ENCODE results near the gene ATP6V0D1.
"Not testable (repeated sequence)": the region's sequence is repeated elsewhere in the genome, so short reads cannot be mapped to it uniquely, and the experiment has no call there.

The ATP6V0D1 gene

DNA sequence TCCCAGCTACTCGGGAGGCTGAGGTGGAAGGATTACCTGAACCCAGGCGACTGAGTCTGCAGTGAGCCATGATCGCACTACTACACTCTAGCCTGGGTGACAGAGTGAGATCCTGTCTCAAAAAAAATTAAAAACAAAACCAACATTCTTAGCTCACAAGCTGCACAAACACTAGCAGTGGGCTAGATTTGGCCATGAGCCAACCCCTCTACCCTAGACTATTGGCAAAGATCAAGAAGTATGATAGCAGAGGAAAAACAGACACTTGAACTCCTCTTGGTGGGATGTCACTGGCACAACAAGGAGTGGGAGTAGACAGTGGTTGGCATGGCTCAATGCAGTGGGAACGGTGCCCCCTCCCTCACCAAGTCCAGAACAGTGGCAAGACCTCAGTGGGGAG, 28.1 kb upstream of the ATP6V0D1 start:
- DNase-seq (ENCODE audit: low read depth, low spot score): no peak
- TF ChIP-seq POLR2AphosphoS5 (IDR thresholded peaks at IDR 0.05; ENCODE audit: borderline replicate concordance, low read depth, low read length) (no peak), FOXP2 (optimal IDR thresholded peaks at IDR 0.05; ENCODE audit: control extremely low read depth, extremely low read length, insufficient read depth) (no peak), EZH2 (IDR thresholded peaks at IDR 0.05) (no peak)

GRCh38 chr16:67506468-67506867, 25.5 kb upstream of the ATP6V0D1 start:
- Histone ChIP-seq H3K4me3 (no peak overlapping the region), H3K27ac (no peak overlapping the region)

More for the DNA sequence above, 28.1 kb upstream of the ATP6V0D1 start:
- Histone ChIP-seq H3K4me3 (no peak overlapping the region), H3K36me3 (ENCODE audit: insufficient read depth, low read length) (no peaks in the 10 kb centered on the region), H3K27ac (no peak overlapping the region), H3K9ac (ENCODE audit: insufficient read length) (no peak overlapping the region), H3K9me3 (ENCODE audit: low read depth, low read length) (no peaks in the 10 kb centered on the region)

GRCh38 chr16:67504031-67505021, 23.4 kb upstream of the ATP6V0D1 start:
- Histone ChIP-seq H3K9me3 (ENCODE audit: low read depth, low read length) (no peaks in the 10 kb centered on the region), H3K9ac (ENCODE audit: insufficient read length) (no peak overlapping the region), H3K27ac (no peak overlapping the region), H3K36me3 (ENCODE audit: insufficient read depth, low read length) (no peaks in the 10 kb centered on the region), H3K4me3 (no peak overlapping the region)
- no peak for DNase-seq (ENCODE audit: low read depth, low spot score)
- TF ChIP-seq POLR2AphosphoS5 (IDR thresholded peaks at IDR 0.05; ENCODE audit: borderline replicate concordance, low read depth, low read length) (no peak), EZH2 (IDR thresholded peaks at IDR 0.05) (no peak), FOXP2 (optimal IDR thresholded peaks at IDR 0.05; ENCODE audit: control extremely low read depth, extremely low read length, insufficient read depth) (no peak)

More at GRCh38 chr16:67506468-67506867, 25.5 kb upstream of the ATP6V0D1 start:
- no peaks in the 10 kb centered on the region for H3K36me3 ChIP-seq (ENCODE audit: insufficient read depth, low read length)
- no peaks in the 10 kb centered on the region for H3K9me3 ChIP-seq (ENCODE audit: low read depth, low read length)
- no peak for TF ChIP-seq FOXP2 (optimal IDR thresholded peaks at IDR 0.05; ENCODE audit: control extremely low read depth, extremely low read length, insufficient read depth)
- no peak for TF ChIP-seq EZH2 (IDR thresholded peaks at IDR 0.05)
- TF ChIP-seq POLR2AphosphoS5 (IDR thresholded peaks at IDR 0.05; ENCODE audit: borderline replicate concordance, low read depth, low read length): no peak
- DNase-seq (ENCODE audit: low read depth, low spot score): no peak
- H3K9ac ChIP-seq (ENCODE audit: insufficient read length): no peak overlapping the region

DNA sequence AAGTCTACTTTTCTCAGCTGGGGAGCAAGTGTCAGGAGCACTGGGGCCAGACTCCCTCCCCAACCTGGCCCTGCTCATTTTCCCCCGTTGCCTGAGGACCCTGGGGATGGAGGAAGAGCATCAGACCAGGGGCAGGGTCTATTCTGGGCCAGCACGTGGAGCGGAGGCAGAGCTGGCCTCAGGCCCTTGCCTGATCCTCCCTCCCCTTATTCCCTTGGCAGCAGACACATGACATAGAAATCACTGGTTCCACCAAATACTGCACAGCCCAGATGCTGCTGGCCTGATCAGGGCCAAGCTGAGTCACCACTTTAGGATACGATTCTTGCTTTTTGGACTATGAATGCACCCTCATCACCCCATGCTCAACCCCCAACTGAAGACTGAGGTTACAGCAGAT, 18.1 kb upstream of the ATP6V0D1 start:
- Histone ChIP-seq H3K36me3 (ENCODE audit: insufficient read depth, low read length) (no peaks in the 10 kb centered on the region), H3K9ac (ENCODE audit: insufficient read length) (no peak overlapping the region), H3K4me3 (no peak overlapping the region), H3K9me3 (ENCODE audit: low read depth, low read length) (no peaks in the 10 kb centered on the region), H3K27ac (no peak overlapping the region)
- no peak for TF ChIP-seq FOXP2 (optimal IDR thresholded peaks at IDR 0.05; ENCODE audit: control extremely low read depth, extremely low read length, insufficient read depth)
- TF ChIP-seq POLR2AphosphoS5 (IDR thresholded peaks at IDR 0.05; ENCODE audit: borderline replicate concordance, low read depth, low read length): no peak
- no peak for TF ChIP-seq EZH2 (IDR thresholded peaks at IDR 0.05)
- no peak for DNase-seq (ENCODE audit: low read depth, low spot score)

DNA sequence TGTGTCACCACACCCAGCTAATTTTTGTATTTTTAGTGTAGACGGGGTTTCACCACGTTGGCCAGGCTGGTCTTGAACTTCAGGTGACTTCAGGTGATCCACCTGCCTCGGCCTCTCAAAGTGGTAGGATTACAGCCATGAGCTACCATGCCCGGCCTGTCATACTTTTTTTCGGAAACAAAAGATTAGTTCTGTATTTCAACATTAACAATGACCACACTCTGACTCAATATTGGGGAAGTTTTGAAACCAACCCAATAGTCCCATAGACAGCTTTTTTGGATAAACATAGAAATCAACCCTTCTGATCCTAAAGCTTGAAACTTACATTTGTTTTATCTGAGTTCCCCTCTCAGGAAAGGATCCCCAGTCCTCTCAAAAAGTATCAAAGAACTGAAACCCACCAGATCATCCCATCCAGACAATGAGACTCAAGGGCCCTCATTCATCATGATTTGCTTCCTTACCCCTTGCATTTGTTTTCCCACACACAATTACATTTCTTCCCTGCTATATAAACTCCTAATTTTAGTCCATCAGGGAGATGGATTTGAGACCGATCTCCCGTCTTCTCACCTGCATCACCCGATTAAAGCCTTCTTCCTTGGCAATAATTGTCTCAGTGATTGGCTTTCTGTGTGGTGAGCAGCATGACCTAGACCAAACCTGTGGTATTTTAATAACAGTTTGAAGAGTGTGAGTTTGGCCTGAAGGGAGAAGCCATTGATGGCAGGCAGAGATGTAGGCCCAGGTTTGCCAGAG, 9.6 kb upstream of the ATP6V0D1 start:
- no peak overlapping the region for H3K9ac ChIP-seq (ENCODE audit: insufficient read length)
- H3K27ac ChIP-seq: no peak overlapping the region
- no peak for TF ChIP-seq POLR2AphosphoS5 (IDR thresholded peaks at IDR 0.05; ENCODE audit: borderline replicate concordance, low read depth, low read length)
- TF ChIP-seq FOXP2 (optimal IDR thresholded peaks at IDR 0.05; ENCODE audit: control extremely low read depth, extremely low read length, insufficient read depth): no peak
- no peak for TF ChIP-seq EZH2 (IDR thresholded peaks at IDR 0.05)
- no peak overlapping the region for H3K4me3 ChIP-seq
- DNase-seq (ENCODE audit: low read depth, low spot score): no peak
- no peaks in the 10 kb centered on the region for H3K36me3 ChIP-seq (ENCODE audit: insufficient read depth, low read length)
- no peaks in the 10 kb centered on the region for H3K9me3 ChIP-seq (ENCODE audit: low read depth, low read length)

GRCh38 chr16:67489401-67490083, 8.6 kb upstream of the ATP6V0D1 start:
- TF ChIP-seq EZH2 (IDR thresholded peaks at IDR 0.05) (no peak), POLR2AphosphoS5 (IDR thresholded peaks at IDR 0.05; ENCODE audit: borderline replicate concordance, low read depth, low read length) (no peak), FOXP2 (optimal IDR thresholded peaks at IDR 0.05; ENCODE audit: control extremely low read depth, extremely low read length, insufficient read depth) (no peak)
- H3K9me3 ChIP-seq (ENCODE audit: low read depth, low read length): no peaks in the 10 kb centered on the region
- H3K4me3 ChIP-seq: no peak overlapping the region
- no peaks in the 10 kb centered on the region for H3K36me3 ChIP-seq (ENCODE audit: insufficient read depth, low read length)
- DNase-seq (ENCODE audit: low read depth, low spot score): no peak
- H3K27ac ChIP-seq: no peak overlapping the region
- H3K9ac ChIP-seq (ENCODE audit: insufficient read length): no peak overlapping the region

GRCh38 chr16:67487561-67487960, 6.6 kb upstream of the ATP6V0D1 start:
- not testable (repeated sequence) for H3K9me3 ChIP-seq (ENCODE audit: low read depth, low read length); H3K36me3 ChIP-seq (ENCODE audit: insufficient read depth, low read length); DNase-seq (ENCODE audit: low read depth, low spot score); H3K4me3 ChIP-seq; H3K27ac ChIP-seq; H3K9ac ChIP-seq (ENCODE audit: insufficient read length)

DNA sequence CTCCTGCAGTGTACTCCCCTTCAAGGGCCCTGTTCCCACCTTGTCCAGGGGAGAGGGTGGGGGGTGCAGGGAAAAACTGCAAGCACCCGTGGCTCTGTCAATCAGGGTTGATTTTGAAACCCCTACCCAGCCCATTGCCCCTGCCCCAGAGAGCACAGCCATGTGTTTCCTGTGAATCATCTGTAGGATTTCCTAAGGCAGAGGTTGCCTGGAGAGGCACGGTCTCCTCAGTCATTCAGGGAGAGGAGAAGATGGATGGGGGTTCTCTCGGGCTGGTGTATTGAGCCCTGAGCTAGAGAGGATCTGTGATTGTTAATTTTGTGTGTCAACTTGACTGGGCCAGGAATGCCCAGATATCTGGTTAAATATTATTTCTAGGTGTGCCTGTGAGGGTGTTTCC, 5.8 kb upstream of the ATP6V0D1 start:
- no peaks in the 10 kb centered on the region for H3K9me3 ChIP-seq (ENCODE audit: low read depth, low read length)
- H3K36me3 ChIP-seq (ENCODE audit: insufficient read depth, low read length): no peaks in the 10 kb centered on the region
- no peak overlapping the region for H3K27ac ChIP-seq
- no peak for DNase-seq (ENCODE audit: low read depth, low spot score)
- TF ChIP-seq FOXP2 (optimal IDR thresholded peaks at IDR 0.05; ENCODE audit: control extremely low read depth, extremely low read length, insufficient read depth) (no peak), POLR2AphosphoS5 (IDR thresholded peaks at IDR 0.05; ENCODE audit: borderline replicate concordance, low read depth, low read length) (no peak), EZH2 (IDR thresholded peaks at IDR 0.05) (no peak)
- H3K9ac ChIP-seq (ENCODE audit: insufficient read length): no peak overlapping the region
- H3K4me3 ChIP-seq: no peak overlapping the region
